HEK293 (cell line): ENCODE results near the gene PDE6B.

Experiments
- CTCF ChIP-seq: fragments of 450-650 bp; formaldehyde crosslinking; IDR thresholded peaks from 2 replicates; pipeline ENCODE4 v1.5.1; 2016; ENCODE audit warnings: missing biosample characterization, missing genetic modification characterization
- EGR2 ChIP-seq: fragments of 450-650 bp; formaldehyde crosslinking; IDR thresholded peaks from 2 replicates; pipeline ENCODE4 v1.5.1; 2016; ENCODE audit warnings: low read depth, missing biosample characterization, missing genetic modification characterization
- HOXA7 ChIP-seq: sonication (generic); formaldehyde crosslinking; IDR thresholded peaks from 2 replicates; pipeline ENCODE4 v1.8.1; 2022; ENCODE audit warnings: missing genetic modification reagents, borderline replicate concordance
- MEIS1 ChIP-seq: sonication (generic); formaldehyde crosslinking; IDR thresholded peaks from 2 replicates; pipeline ENCODE4 v1.8.1; 2022; ENCODE audit warnings: missing genetic modification reagents, mild to moderate bottlenecking, borderline replicate concordance
- SP3 ChIP-seq: fragments of 450-650 bp; formaldehyde crosslinking; IDR thresholded peaks from 2 replicates; pipeline ENCODE4 v1.5.1; 2016; ENCODE audit warnings: missing biosample characterization, missing genetic modification characterization
- YY1 ChIP-seq: fragments of 450-650 bp; formaldehyde crosslinking; IDR thresholded peaks from 2 replicates; pipeline ENCODE4 v1.5.1; 2018; ENCODE audit warnings: missing biosample characterization, missing genetic modification characterization
- ZIC2 ChIP-seq: fragments of 450-650 bp; formaldehyde crosslinking; IDR thresholded peaks from 2 replicates; pipeline ENCODE4 v1.5.1; 2016; ENCODE audit warnings: missing biosample characterization, missing genetic modification characterization
- ZNF292 ChIP-seq: fragments of 450-650 bp; formaldehyde crosslinking; IDR thresholded peaks from 2 replicates; pipeline ENCODE4 v1.5.1; 2016; ENCODE audit warnings: low read depth, missing biosample characterization, missing genetic modification characterization, borderline replicate concordance
- ZNF777 ChIP-seq: fragments of 450-650 bp; formaldehyde crosslinking; IDR thresholded peaks from 2 replicates; pipeline ENCODE4 v1.5.1; 2017; ENCODE audit warnings: missing biosample characterization, missing genetic modification characterization, borderline replicate concordance
- TF ChIP-seq, protein P1 (sequence below): fragments of 450-650 bp; formaldehyde crosslinking; IDR thresholded peaks from 2 replicates; pipeline ENCODE4 v1.5.1; 2016; ENCODE audit warnings: missing biosample characterization, missing genetic modification characterization

DNA sequence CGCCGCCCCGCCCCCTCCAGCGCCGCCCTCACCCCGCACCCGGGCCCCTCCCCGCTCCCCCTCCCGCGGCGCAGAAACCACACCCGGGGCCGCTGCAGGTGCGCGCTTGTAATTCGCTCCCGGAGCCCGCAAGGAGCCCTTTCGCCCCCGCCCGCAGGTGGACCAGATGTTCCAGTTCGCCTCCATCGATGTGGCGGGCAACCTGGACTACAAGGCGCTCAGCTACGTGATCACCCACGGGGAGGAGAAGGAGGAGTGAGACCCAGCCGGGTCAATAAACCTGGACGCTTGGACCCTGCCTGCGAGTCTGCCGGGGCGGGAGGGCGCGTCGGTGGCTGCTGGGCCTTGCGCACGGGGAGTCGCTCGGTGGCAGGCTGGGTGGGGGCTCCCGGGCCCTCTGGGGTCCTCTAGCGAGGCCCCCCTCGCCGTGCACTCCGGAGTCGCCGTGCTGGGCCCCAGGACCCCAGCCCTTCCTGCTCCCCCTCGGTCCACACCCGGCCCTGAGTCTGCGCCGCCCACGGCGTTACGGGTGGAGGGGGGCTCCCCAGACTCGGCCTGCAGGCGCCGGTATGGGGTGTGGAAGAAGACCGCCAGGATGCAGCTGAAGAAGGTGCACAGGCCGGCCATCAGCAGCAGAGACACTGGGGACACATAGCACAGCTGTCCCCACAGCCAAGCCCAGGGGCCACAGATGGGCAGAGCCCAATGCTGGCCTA, 56.5 kb downstream of the PDE6B start:
- TF ChIP-seq CTCF, result no peak
- no peak for TF ChIP-seq YY1 (tag by site-specific recombination)
- no peak for TF ChIP-seq EGR2
- TF ChIP-seq, protein P1, sequence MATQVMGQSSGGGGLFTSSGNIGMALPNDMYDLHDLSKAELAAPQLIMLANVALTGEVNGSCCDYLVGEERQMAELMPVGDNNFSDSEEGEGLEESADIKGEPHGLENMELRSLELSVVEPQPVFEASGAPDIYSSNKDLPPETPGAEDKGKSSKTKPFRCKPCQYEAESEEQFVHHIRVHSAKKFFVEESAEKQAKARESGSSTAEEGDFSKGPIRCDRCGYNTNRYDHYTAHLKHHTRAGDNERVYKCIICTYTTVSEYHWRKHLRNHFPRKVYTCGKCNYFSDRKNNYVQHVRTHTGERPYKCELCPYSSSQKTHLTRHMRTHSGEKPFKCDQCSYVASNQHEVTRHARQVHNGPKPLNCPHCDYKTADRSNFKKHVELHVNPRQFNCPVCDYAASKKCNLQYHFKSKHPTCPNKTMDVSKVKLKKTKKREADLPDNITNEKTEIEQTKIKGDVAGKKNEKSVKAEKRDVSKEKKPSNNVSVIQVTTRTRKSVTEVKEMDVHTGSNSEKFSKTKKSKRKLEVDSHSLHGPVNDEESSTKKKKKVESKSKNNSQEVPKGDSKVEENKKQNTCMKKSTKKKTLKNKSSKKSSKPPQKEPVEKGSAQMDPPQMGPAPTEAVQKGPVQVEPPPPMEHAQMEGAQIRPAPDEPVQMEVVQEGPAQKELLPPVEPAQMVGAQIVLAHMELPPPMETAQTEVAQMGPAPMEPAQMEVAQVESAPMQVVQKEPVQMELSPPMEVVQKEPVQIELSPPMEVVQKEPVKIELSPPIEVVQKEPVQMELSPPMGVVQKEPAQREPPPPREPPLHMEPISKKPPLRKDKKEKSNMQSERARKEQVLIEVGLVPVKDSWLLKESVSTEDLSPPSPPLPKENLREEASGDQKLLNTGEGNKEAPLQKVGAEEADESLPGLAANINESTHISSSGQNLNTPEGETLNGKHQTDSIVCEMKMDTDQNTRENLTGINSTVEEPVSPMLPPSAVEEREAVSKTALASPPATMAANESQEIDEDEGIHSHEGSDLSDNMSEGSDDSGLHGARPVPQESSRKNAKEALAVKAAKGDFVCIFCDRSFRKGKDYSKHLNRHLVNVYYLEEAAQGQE (tag by site-specific recombination), result no peak
- no peak for TF ChIP-seq SP3 (tag by site-specific recombination)
- TF ChIP-seq ZNF777, result no peak
- TF ChIP-seq HOXA7 (CRISPR knock-in tag), result no peak
- peak; percentile 51 for TF ChIP-seq ZIC2 (tag by site-specific recombination)
- TF ChIP-seq ZNF292 (tag by site-specific recombination), result no peak
- TF ChIP-seq MEIS1 (CRISPR knock-in tag), result no peak
